ENCODE measurements around the gene APIP. TPM values are rescaled to one million over a fixed set of nuclear protein-coding genes. Genes with fewer than 3 reads are reported as not detected.
"Not testable (repeated sequence)": the region's sequence is repeated elsewhere in the genome, so short reads cannot be mapped to it uniquely, and the experiment has no call there.

Gene APIP
- total RNA-seq, 2 experiments from 2014 or later, result 42.4 to 42.5 TPM

- CTCF ChIA-PET, result interaction anchor here (0.6 to 2.1 kb wide), 7 partner anchors 8 to 446 kb away, joined by 3 to 5 read pairs (median 4); no protein-coding TSS in a partner anchor
- Mint-ChIP-seq H3K9me3 (peaks cover 4% of the 10 kb centered on the region), H3K27me3 (ENCODE audit: low read depth) (no peaks in the 10 kb centered on the region), H3K36me3 (ENCODE audit: low read depth) (peaks cover 15% of the 10 kb centered on the region), H3K4me1 (ENCODE audit: low read depth) (peaks cover 44% of the 10 kb centered on the region), H3K4me3 (peak overlapping the region; percentile 99), H3K27ac (peak overlapping the region; percentile 89)
- intact Hi-C loops (cut with micrococcal nuclease), result loop anchor here (1.0 to 10.0 kb wide), 13 partner anchors 124 to 1660 kb away; partner anchors contain the start of genes CAT, HIPK3, NAT10 and TRIM44
- DNase-seq, result no peak
Measured at GRCh38 chr11:34916843-34917770, 928 bp upstream of the APIP start.

GRCh38 chr11:34915136-34916014 is 804 bp downstream of the APIP start:
- H3K4me3 Mint-ChIP-seq, result peak overlapping the region; percentile 99
- intact Hi-C loops (cut with micrococcal nuclease), result loop anchor here (1.0 to 10.0 kb wide), 13 partner anchors 125 to 1658 kb away; partner anchors contain the start of genes CAT, HIPK3, NAT10 and TRIM44
- H3K27me3 Mint-ChIP-seq (ENCODE audit: low read depth), result no peaks in the 10 kb centered on the region
- no peak for DNase-seq
- peak overlapping the region; percentile 96 for H3K27ac Mint-ChIP-seq
- peaks cover 15% of the 10 kb centered on the region for H3K36me3 Mint-ChIP-seq (ENCODE audit: low read depth)
- CTCF ChIA-PET, result interaction anchor here (0.6 to 1.3 kb wide), 5 partner anchors 10 to 478 kb away, joined by 3 to 5 read pairs (median 3); no protein-coding TSS in a partner anchor
- H3K9me3 Mint-ChIP-seq, result peaks cover 4% of the 10 kb centered on the region
- H3K4me1 Mint-ChIP-seq (ENCODE audit: low read depth), result peaks cover 41% of the 10 kb centered on the region

GRCh38 chr11:34913556-34913955 is 2.6 kb downstream of the APIP start:
- not testable (repeated sequence) for H3K27me3 Mint-ChIP-seq (ENCODE audit: low read depth); H3K27ac Mint-ChIP-seq

GRCh38 chr11:34911676-34912075 is 4.5 kb downstream of the APIP start:
- peaks cover 19% of the 10 kb centered on the region for H3K4me1 Mint-ChIP-seq (ENCODE audit: low read depth)
- CTCF ChIA-PET, result interaction anchor here (0.6 kb wide), 1 partner anchor 30 kb away, joined by 3 read pairs; no protein-coding TSS in a partner anchor

More at GRCh38 chr11:34913556-34913955, 2.6 kb downstream of the APIP start:
- not testable (repeated sequence) for DNase-seq, H3K4me3 Mint-ChIP-seq, H3K9me3 Mint-ChIP-seq
- CTCF ChIA-PET, result interaction anchor here (1.0 kb wide), 1 partner anchor 11 kb away, joined by 3 read pairs; no protein-coding TSS in a partner anchor
- H3K36me3 Mint-ChIP-seq (ENCODE audit: low read depth), result peaks cover 15% of the 10 kb centered on the region
- intact Hi-C loops (cut with micrococcal nuclease), result loop anchor here (10.0 kb wide), 1 partner anchor 679 kb away; no protein-coding TSS in a partner anchor
- peaks cover 35% of the 10 kb centered on the region for H3K4me1 Mint-ChIP-seq (ENCODE audit: low read depth)

DNA sequence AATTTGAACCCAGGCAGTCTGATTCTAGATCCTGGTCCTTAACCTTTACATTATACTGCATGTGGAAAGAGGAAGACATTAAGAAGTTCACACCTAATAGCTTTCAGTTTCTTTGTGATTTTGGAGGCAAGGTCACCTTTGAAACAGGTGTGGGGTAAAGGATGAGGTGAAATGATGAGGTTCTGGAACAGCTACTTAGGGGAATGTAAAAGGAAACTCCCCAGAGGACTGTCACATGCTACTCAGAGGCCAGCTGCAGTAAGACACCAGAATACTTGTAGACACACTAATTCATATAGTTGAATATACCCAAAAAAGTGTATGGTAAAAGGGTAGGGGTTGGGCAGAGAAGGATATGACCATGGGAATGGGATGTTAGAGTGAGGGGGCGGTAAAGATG is 5.4 kb downstream of the APIP start:
- DNase-seq, result no peak
- H3K4me3 Mint-ChIP-seq, result no peak overlapping the region
- CTCF ChIA-PET, result no interaction called here
- H3K27me3 Mint-ChIP-seq (ENCODE audit: low read depth), result no peaks in the 10 kb centered on the region
- H3K9me3 Mint-ChIP-seq, result peaks cover 4% of the 10 kb centered on the region
- peaks cover 17% of the 10 kb centered on the region for H3K36me3 Mint-ChIP-seq (ENCODE audit: low read depth)
- H3K4me1 Mint-ChIP-seq (ENCODE audit: low read depth), result peaks cover 18% of the 10 kb centered on the region
- H3K27ac Mint-ChIP-seq, result no peak overlapping the region
- intact Hi-C loops (cut with micrococcal nuclease), result loop anchor here (10.0 kb wide), 1 partner anchor 676 kb away; no protein-coding TSS in a partner anchor

More at GRCh38 chr11:34911676-34912075, 4.5 kb downstream of the APIP start:
- intact Hi-C loops (cut with micrococcal nuclease), result loop anchor here (10.0 kb wide), 1 partner anchor 677 kb away; no protein-coding TSS in a partner anchor
- H3K36me3 Mint-ChIP-seq (ENCODE audit: low read depth), result peaks cover 16% of the 10 kb centered on the region
- no peak for DNase-seq
- H3K9me3 Mint-ChIP-seq, result peaks cover 4% of the 10 kb centered on the region
- no peak overlapping the region for H3K4me3 Mint-ChIP-seq
- H3K27me3 Mint-ChIP-seq (ENCODE audit: low read depth), result no peaks in the 10 kb centered on the region
- no peak overlapping the region for H3K27ac Mint-ChIP-seq

DNA sequence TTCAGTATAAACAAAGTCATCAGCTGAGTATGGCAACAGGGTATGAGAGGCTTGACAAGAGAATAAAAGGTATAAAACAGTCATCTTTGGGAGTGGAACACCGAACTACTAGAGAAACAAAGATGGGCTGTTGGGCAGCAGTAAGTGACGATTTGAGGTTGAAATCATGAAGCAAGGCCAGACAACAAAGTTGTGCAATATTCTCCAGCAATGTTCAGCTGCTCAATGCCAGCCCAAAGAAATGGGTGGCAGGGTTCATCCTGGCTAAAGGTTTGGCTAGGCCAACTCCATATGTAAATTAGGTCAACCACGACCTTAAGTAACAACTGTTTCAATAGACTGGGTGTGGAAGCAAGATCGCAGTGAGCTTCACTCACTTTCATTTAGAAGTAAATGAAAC is 6.2 kb downstream of the APIP start:
- CTCF ChIA-PET, result interaction anchor here (0.7 to 0.9 kb wide), 2 partner anchors 18 to 440 kb away, joined by 3 to 4 read pairs; no protein-coding TSS in a partner anchor
- peaks cover 18% of the 10 kb centered on the region for H3K36me3 Mint-ChIP-seq (ENCODE audit: low read depth)
- DNase-seq, result no peak
- no peak overlapping the region for H3K27ac Mint-ChIP-seq
- no peaks in the 10 kb centered on the region for H3K27me3 Mint-ChIP-seq (ENCODE audit: low read depth)
- peaks cover 12% of the 10 kb centered on the region for H3K4me1 Mint-ChIP-seq (ENCODE audit: low read depth)
- H3K4me3 Mint-ChIP-seq, result no peak overlapping the region
- H3K9me3 Mint-ChIP-seq, result peaks cover 7% of the 10 kb centered on the region
- intact Hi-C loops (cut with micrococcal nuclease), result loop anchor here (10.0 kb wide), 1 partner anchor 675 kb away; no protein-coding TSS in a partner anchor

DNA sequence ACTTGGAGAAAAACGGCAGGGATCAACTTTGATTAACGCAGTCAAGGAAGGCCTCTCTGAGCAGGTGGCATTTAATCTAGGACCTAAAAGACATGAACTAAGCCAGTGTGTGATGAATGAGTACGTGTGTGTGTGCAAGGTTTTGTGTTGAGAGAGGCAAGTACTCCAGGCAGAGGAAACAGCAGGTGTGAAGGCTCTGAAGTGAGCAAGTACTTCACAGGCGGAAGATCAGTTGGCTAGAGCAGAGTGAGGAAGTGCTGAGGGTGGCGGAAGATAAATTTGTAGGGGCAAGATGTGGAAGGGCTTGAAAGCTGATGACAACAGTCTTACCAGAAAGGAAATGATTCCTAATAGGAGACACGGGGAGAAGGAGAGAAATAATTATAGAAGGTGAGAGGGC is 6.8 kb downstream of the APIP start:
- Mint-ChIP-seq H3K9me3 (peaks cover 12% of the 10 kb centered on the region), H3K27ac (no peak overlapping the region), H3K36me3 (ENCODE audit: low read depth) (peaks cover 23% of the 10 kb centered on the region), H3K4me1 (ENCODE audit: low read depth) (peaks cover 15% of the 10 kb centered on the region), H3K4me3 (no peak overlapping the region), H3K27me3 (ENCODE audit: low read depth) (no peaks in the 10 kb centered on the region)
- CTCF ChIA-PET, result interaction anchor here (0.9 to 1.2 kb wide), 2 partner anchors 18 to 324 kb away, joined by 4 read pairs; no protein-coding TSS in a partner anchor
- no peak for DNase-seq
- intact Hi-C loops (cut with micrococcal nuclease), result no loop called here

- H3K36me3 Mint-ChIP-seq (ENCODE audit: low read depth), result peaks cover 27% of the 10 kb centered on the region
- H3K9me3 Mint-ChIP-seq, result peaks cover 14% of the 10 kb centered on the region
- CTCF ChIA-PET, result interaction anchor here (1.2 to 1.3 kb wide), 2 partner anchors 322 to 342 kb away, joined by 3 to 4 read pairs; no protein-coding TSS in a partner anchor
- intact Hi-C loops (cut with micrococcal nuclease), result no loop called here
- no peak overlapping the region for H3K27ac Mint-ChIP-seq
- no peak for DNase-seq
- H3K4me1 Mint-ChIP-seq (ENCODE audit: low read depth), result peaks cover 4% of the 10 kb centered on the region
- H3K4me3 Mint-ChIP-seq, result no peak overlapping the region
- no peaks in the 10 kb centered on the region for H3K27me3 Mint-ChIP-seq (ENCODE audit: low read depth)
Measured at GRCh38 chr11:34907934-34908593, 8.1 kb downstream of the APIP start.

- intact Hi-C loops (cut with micrococcal nuclease), result no loop called here
- DNase-seq, result no peak
- CTCF ChIA-PET, result no interaction called here
- Mint-ChIP-seq H3K4me1 (ENCODE audit: low read depth) (peaks cover 4% of the 10 kb centered on the region), H3K4me3 (no peak overlapping the region), H3K27me3 (ENCODE audit: low read depth) (no peaks in the 10 kb centered on the region), H3K27ac (no peak overlapping the region), H3K9me3 (peaks cover 20% of the 10 kb centered on the region), H3K36me3 (ENCODE audit: low read depth) (peaks cover 28% of the 10 kb centered on the region)
Measured at GRCh38 chr11:34905666-34906065, 10.5 kb downstream of the APIP start.

- intact Hi-C loops (cut with micrococcal nuclease), result no loop called here
- no peak overlapping the region for H3K4me3 Mint-ChIP-seq
- peaks cover 39% of the 10 kb centered on the region for H3K36me3 Mint-ChIP-seq (ENCODE audit: low read depth)
- DNase-seq, result no peak
- H3K27me3 Mint-ChIP-seq (ENCODE audit: low read depth), result no peaks in the 10 kb centered on the region
- CTCF ChIA-PET, result no interaction called here
- no peak overlapping the region for H3K27ac Mint-ChIP-seq
- peaks cover 4% of the 10 kb centered on the region for H3K4me1 Mint-ChIP-seq (ENCODE audit: low read depth)
- H3K9me3 Mint-ChIP-seq, result peaks cover 32% of the 10 kb centered on the region
Measured at GRCh38 chr11:34904421-34904955, 11.7 kb downstream of the APIP start.

GRCh38 chr11:34899633-34900016 is 16.6 kb downstream of the APIP start:
- peaks cover 1% of the 10 kb centered on the region for H3K4me1 Mint-ChIP-seq (ENCODE audit: low read depth)
- DNase-seq, result peak; percentile 27

More at GRCh38 chr11:34899633-34900016, 16.6 kb downstream of the APIP start:
- H3K27ac Mint-ChIP-seq, result no peak overlapping the region
- no peaks in the 10 kb centered on the region for H3K27me3 Mint-ChIP-seq (ENCODE audit: low read depth)
- CTCF ChIA-PET, result interaction anchor here (0.8 to 1.0 kb wide), 2 partner anchors 10 to 334 kb away, joined by 3 to 4 read pairs; no protein-coding TSS in a partner anchor
- H3K4me3 Mint-ChIP-seq, result no peak overlapping the region
- peaks cover 44% of the 10 kb centered on the region for H3K9me3 Mint-ChIP-seq
- intact Hi-C loops (cut with micrococcal nuclease), result no loop called here
- H3K36me3 Mint-ChIP-seq (ENCODE audit: low read depth), result peaks cover 44% of the 10 kb centered on the region

All from activated naive CD4-positive, alpha-beta T cell treated with anti-CD3 and anti-CD28 coated beads for 36 hours (primary cell).